UCSD-AML1 (cell line): ENCODE measurements around the gene TFF3.

ENCODE experiments used
- DNase-seq: peaks from one replicate; lab custom pipeline; 2025; ENCODE audit not compliant: unreplicated experiment; lab: John Stamatoyannopoulos, UW

The TFF3 gene

DNA sequence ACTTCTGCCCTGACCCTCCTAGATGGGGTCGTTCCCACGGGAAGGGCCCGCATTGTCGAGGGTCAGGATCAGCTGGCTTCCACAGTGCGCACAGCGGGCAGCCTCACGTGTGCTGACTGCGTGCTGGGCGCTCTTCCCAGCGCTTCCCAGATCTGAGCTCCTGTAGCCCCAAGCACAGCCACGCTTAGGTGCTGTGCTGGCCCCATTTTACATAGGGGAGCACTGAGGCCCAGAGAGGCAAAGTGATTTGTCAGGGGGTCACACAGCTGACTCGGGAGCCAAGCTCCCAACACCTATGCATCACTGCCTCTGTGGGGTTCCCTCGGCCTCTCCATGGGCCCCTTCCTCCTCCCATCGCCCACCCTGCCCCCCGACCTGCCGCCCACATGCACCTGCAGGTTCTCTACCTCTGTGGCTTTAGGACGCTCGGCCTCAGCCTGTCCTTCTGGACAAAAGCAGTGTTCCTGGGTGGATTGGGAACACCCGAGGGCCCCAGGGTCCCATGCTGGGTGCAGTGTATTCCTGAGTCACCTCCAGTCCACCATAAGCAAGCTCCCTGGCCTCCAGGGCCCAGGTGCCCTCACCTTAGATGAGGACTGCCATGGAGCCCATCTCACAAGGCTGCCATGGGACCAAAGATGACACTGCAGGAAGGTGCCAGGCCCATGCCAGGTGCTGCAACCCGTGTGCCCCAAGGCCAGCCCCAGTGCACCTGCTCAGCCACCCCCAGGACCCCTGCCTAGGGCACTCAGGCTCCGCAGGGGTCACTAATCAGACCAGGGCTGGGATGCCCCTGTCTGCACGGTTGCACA is 23.3 kb downstream of the TFF3 start:
- no peak for DNase-seq

DNA sequence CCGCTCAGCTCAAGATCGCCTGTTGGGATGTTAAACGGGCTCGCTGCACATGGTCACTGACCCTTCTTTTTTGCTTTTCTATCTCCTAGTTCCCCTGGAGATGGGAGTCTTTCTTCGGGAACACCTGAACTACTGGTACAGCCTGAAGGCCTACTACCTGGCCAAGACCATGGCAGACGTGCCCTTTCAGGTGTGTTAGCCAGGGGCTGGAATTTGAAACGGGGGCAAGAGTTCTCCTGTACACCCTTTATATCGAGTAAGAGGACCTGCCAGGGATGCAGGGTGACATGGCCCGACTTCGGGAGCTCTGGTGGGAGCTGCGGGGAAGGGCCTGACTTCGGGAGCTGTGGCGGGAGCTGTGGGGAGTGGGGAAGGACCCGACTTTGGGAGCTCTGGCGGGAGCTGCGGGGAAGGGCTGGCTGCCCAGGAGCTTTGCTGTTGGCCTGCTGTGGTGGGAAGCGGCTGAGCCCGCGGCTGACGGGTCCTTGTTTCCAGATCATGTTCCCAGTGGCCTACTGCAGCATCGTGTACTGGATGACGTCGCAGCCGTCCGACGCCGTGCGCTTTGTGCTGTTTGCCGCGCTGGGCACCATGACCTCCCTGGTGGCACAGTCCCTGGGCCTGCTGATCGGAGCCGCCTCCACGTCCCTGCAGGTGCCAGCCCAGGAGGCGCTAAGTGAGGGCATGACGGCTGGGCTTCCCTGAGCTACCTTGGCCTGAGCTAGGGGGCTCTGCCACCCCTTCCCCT is 24.0 kb downstream of the TFF3 start:
- DNase-seq = no peak

DNA sequence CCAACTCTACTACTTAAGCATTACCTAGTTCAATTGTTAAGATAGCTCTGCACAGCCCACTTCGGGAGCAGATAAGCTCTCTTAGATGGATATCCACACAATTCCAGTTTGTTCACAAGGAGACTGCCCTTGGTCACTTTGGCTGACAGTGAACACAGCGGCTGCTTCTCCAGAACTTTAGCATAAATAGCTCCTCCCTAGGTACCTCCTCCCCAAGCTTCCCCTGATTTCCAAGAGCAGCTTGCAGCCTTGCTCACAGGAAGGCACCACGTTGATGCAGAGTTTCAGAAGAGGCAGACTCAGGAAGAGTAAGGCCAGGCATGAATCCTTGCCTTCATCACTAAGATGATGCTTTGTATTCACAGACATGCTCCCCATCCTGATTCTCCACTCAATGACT is 24.7 kb downstream of the TFF3 start:
- no peak for DNase-seq

DNA sequence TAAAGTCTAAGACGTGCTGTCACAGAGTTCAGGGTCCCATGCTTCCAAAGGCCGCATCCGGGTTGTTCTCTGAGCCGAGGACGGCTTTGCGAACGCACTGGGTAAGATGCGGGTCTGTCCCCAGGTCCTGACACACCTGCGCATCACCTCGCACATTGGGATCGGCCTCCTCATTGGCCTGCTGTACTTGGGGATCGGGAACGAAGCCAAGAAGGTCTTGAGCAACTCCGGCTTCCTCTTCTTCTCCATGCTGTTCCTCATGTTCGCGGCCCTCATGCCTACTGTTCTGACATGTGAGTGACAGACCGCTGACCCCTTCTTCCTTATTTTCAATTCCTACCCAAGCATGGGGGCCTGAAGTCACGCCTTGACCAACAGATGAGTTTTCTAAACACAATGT is 25.3 kb downstream of the TFF3 start:
- DNase-seq = no peak

DNA sequence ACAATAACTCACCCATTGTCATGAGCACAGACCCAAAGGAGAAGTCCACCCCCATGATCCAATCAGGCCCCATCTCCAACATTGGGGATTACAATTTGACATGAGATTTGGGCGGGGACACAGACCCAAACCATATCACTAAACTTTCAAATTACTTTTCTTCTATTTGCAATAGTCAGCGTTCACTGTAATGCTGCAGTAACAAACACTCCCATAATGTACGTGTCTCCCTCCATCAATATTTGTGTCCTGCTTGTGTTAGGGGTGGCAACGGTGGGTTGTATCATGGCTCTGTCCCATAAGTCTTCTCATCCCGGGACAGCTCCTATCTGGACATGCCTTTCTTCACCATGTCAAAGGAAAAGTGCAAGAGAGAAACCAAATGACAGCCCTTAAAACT is 26.2 kb downstream of the TFF3 start:
- no peak for DNase-seq

DNA sequence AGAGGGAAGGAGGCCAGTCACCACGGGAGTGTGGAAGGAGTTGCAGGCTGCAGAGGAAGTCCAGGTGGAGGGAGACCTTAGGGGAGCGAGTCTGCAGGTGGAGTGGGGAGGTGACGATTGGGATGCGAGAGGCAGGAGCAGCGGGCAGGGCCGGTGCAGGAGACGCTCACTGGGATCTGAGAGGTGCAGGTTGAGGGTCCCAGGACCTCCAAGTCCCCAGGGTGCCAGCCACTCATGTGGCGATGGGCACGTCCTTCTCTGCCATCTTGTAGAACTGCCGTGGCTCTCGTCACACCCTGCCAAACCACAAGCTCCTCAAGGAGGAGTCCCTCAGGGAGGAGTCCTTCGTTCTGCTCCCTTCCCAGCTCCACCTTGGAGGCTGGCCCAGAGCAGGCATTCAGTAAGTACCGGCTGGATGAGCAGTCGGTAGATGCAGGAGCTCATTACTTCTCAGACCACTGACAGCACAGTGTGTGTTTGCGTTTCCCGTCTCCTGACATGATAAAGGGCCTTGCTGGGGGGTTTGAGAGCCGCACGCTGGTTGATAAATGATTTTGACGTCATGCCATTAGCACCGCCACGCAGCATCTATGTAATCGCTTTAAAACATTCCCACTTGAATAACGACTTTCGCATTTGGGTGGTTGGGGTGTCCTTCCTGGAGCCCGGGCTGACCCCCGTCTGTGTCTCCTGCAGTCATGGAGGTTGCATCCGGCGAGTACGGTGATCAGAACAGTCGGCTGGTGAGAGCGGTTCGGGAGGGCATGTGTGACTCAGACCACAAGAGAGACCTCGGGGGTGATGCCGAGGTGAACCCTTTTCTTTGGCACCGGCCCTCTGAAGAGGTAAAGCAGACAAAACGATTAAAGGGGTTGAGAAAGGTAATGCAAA is 27.8 kb downstream of the TFF3 start:
- DNase-seq = no peak

DNA sequence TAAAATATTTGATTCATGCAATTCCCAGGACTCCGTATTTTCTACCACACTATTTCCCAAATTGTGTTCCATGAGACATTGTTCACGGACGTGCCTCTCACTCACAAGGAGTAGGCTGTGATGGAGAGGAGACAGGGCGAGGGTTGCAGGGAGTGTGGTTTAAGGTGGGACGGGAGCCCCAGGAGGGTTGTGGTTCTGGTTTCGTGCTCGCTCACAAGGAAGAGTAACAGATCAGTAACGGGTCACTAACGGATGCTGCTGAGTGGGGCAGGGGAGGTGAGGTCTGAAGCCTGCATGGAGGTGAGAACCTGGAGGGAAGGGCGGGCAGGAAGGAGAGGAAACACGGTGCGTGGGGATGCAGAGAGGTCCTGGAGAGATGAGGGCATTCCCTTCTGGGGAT is 28.8 kb downstream of the TFF3 start:
- DNase-seq = no peak

DNA sequence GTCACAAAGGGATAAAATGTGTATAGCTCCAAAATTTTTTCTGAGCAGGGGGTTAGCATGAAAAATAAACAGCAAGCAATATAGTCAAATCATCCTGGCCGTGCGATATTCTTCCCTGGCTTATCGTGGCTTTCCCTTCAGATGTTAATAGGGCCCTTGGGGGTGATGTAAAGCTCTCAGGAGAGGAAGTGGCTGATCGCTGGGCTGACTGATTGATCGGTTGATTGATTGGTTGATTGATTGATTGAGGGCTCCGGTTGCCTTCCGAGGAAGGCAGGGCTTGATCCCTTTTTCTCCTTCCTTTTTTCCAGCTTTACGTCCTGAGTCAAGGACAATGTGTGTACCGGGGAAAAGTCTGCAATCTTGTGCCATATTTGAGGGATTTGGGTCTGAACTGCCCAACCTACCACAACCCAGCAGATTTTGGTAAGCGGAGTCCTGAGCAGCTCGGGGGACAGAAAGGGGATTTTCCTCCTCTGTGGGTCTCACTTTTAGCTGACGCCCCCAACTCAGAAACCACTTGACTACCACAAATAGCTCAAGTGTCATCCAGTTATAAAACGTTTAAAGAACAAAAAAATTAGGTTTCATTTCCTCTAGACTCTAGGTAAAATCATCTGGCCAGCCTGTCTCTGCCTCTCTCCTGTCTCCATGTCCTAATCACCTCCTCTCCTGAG is 29.5 kb downstream of the TFF3 start:
- no peak for DNase-seq

DNA sequence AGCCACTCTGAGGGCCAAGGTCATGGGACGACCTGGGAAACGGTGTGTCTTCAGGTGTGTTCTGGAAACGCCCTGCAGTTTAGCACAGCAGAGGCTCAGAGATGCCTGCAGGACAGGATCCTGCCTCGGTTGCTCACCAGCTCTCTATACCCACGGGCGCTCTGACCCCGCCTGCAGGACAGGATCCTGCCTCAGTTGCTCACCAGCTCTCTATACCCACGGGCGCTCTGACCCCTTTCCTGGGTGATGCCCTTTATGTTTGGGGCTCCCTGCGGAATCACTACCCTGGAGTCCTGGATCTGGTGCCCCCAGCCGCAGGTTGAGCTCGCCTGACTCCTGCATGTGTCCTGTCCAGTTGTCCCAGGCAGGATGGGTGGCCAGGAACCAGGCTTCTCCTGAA is 32.5 kb downstream of the TFF3 start:
- DNase-seq = no peak

DNA sequence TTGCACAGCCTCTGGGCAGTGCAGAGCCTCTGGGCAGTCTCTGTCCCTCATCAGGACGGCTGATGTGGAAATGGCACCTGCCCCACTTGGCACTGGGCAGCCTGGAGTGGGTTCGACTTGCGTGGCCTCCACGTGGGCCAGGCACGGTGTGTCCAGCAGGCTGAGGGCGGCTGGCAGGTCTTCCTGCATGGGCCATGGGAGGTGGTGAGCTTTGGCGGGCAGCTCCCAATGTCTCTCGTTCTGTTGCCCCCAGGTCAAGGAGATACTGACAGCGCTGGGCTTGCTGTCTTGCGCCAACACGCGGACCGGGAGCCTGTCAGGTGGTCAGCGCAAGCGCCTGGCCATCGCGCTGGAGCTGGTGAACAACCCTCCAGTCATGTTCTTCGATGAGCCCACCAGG is 33.2 kb downstream of the TFF3 start:
- no peak for DNase-seq

DNA sequence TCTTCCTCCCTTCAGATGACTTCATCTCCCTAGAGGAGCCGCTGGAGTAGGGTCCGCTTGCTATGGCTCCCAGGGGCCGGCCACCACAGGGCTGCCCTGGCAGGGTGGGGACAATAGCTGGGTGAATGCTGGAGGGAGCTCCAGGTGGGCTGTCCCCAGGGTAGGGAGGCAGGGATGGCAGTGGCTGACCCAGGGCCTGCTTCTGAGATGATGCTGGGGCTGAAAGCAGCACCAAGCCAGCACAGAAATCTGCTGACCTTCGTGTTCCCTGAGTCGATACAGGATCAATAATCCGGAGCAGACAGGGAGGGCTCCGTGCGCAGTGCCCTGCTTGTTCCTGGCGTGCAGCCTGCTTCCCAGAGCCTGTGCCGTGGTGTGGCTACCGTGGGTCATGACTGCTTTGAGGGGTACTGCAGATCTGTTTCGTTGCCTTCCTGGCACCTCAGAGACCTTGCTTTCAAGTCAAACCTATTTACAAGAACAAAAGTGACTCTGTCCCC is 34.0 kb downstream of the TFF3 start:
- DNase-seq = no peak

DNA sequence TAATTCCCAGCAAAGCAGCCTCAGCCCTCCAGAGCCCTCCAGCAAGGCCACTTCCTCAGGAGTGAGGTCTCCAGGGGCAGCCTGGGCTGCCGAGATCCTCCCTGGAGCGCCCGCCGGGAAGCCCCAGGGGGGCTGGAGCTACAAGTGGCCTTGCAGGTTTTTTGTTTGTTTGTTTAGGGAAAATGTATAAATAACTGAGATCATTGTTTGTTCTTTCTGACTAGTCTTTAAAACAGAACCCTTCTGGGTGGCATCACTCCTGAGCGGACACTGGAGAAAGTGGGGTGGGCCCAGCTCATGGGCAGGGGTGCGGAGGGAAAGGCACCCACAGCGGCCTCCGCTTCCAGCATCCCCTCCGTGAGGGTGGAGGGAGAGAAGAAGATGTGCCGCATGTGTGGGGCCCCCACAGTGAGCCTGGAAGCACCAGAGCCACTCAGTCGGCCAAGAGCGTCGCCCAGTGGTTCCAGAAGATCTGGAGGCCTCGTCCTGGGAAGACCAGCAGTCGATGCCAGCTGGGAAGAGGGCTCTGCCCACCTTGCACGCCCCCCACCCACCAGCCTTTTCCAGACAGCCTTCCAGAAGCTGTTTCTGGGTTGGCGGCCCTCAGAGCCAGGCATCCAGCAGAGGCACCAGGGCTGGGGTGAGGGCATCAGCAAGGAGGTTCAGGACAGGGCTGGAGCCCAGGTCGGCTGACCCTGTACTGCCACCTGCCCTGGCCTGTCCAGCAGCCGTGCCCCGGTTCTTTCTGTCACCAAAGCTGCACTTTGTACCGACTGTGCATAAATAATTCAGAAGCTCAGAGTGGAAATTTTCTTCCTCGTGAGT is 34.6 kb downstream of the TFF3 start:
- no peak for DNase-seq

DNA sequence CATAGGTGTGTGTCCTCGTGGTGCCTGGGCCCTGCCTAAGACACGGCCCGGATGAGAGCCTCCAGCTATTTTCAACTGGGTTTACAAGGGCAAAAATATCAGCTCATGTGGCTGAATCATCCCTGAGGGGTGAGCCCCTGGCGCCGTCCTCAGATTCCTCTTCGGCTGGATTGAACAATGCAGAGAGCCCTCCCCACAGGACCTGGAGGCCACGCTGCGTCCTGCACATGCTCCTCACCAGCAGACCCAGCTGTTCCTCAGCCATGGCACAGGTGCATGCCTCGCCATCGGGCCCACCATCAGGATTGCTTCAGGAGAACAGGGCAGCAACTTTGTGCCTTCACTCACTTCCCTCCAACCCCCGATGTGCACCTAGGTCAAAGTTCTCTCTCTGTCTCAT is 35.3 kb downstream of the TFF3 start:
- DNase-seq = no peak

DNA sequence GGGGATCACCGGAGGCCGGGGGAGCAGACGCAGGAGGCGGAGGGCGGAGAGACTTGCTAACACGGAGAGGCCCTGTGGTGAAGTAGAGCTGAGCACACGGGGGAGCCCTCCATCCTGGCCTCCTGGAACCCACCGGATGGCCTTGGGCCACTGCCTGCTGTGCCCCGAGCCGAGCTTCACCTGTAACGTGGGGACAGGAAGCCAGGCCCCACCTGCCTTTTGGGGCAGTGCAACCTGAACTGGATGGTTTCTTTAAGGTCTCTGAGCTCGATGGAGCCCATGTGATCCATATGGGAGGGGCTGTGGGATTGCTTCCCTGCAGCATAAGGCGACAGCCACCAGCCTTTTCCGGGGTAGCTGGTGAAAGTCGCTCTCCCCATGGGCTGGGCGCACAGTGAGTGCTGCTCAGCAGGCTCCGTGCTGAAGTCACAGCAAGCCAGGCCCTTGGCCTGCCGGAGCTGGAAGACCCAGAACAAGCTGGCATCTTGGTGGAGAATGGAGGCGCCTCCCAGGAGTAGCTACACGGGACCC is 35.8 kb downstream of the TFF3 start:
- DNase-seq = no peak

DNA sequence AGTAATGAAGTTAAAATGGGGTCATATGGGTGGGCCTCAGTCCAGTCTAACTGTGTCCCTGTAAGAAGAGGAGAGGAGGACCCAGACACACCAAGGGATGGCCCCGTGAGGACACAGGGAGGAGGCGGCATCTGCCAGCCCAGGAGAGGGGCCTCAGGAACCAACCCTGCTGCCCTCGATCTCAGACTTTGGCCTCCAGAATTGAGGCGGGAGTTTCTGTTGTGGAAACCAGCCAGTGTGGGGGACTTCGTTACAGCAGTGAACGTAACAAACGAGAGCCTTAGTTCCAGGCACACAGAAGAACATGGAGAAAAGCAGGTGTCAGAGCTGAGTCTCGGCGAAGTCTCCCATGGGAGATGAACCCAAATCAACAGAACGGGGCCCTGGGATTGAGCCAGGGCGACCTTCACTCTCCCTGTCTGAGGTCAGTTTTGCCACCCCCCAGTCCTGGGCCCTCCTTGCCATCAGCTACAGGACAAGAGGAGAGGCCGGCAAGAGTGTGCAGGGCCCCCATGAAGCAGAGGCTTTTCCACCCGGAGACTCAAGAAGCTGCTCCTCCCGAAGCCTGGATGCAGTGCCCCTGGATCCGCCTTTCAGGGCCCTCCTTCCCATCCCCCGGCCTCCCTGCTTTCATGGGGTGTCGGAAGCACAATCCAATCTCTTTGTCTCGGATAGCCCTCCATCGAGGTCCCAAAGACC is 36.6 kb downstream of the TFF3 start:
- no peak for DNase-seq

DNA sequence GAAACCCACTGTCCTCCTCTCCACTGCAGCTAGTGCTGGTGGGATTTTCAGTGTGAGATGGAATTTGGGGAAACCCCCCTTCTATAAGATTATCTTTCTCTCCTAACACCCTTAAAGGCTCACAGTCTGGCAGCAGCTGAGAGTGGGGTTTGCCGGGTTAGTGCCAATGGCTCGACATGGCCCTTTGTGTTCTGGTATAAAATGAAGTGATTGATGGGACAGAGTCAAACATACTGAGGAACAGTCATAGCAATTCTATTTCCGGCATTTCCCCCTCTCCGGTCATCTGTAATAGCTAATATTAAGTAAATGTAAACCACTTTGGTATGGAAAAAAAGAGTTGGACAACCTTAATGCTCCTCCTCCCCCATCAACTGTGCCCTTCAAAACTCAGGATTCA is 37.6 kb downstream of the TFF3 start:
- no peak for DNase-seq

DNA sequence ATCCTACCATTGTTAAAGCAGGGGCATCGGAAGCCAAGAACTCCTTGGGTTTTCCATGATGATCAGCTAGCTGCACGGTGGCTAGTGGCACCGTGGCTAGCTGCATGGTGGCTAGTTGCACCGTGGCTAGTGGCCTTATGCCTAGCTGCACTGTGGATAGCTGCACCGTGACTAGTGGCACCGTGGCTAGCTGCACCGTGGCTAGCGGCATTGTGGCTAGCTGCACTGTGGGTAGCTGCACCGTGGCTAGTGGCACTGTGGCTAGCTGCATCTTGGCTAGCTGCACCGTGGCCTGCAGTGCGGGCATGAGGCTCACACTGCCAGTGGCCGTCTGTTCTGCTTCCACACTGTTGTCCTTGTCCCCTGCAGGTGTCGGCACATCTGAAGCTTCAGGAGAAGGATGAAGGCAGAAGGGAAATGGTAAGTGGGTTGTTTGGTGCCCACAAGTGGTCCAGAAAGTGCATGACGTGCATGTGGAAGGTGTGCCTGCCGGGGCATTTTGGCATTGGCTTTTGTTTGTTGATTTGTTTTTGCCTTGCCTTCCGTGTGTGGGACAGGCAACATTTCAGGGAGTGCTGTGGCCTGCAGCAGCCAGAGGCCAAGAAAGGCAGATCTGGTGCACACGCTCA is 38.6 kb downstream of the TFF3 start:
- DNase-seq = no peak

DNA sequence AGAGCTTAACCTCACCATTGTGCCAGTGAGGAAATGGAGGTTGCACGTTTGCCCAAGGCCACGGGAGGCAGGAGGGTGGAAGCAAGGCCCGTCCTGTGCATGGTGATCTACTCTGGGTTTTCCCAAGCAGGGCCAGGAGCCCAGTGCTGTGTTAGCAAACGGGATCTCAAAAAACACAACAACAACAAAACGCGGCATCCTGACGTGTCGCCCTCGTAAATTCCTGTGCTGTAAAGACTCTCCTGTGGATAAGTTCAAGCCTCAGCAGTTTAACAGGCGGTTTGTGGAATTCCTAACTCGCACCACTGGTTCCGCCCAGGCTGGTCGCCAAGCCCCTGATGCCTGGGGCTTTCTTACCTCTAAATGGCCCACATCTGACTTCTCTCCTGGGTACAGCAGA is 39.1 kb downstream of the TFF3 start:
- no peak for DNase-seq
